SH-SY5Y (cell line): ENCODE results near the gene TEPSIN.

Source experiments
- GATA2 ChIP-seq: IDR thresholded peaks from 2 replicates; pipeline ENCODE4 v1.6.1; 2011; ENCODE audit warnings: mild to moderate bottlenecking, low read depth, low read length
- GATA3 ChIP-seq: IDR thresholded peaks from 2 replicates; pipeline ENCODE4 v1.6.1; 2011; ENCODE audit warnings: low read depth, mild to moderate bottlenecking, low read length, moderate library complexity

- TF ChIP-seq GATA2: no peak
- no peak for TF ChIP-seq GATA3
Measured at GRCh38 chr17:81204578-81204977, 34.3 kb downstream of the TEPSIN start.
